IPS-18c (cell line): ENCODE measurements around the gene SHD.
"Not testable (repeated sequence)": the region's sequence is repeated elsewhere in the genome, so short reads cannot be mapped to it uniquely, and the experiment has no call there.

Source experiments
- H3K4me3 ChIP-seq: 2 replicates; pipeline ENCODE4 v1.7.0; 2013; ENCODE audit warnings: low read depth, mild to moderate bottlenecking, low read length, moderate library complexity; ENCODE audit not compliant: insufficient read depth
- H3K9me3 ChIP-seq: one replicate; pipeline ENCODE4 v1.6.1; 2013; ENCODE audit warnings: mild to moderate bottlenecking, low read length, moderate library complexity; ENCODE audit not compliant: control insufficient read depth, insufficient read depth

The SHD gene, protein sequence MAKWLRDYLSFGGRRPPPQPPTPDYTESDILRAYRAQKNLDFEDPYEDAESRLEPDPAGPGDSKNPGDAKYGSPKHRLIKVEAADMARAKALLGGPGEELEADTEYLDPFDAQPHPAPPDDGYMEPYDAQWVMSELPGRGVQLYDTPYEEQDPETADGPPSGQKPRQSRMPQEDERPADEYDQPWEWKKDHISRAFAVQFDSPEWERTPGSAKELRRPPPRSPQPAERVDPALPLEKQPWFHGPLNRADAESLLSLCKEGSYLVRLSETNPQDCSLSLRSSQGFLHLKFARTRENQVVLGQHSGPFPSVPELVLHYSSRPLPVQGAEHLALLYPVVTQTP

GRCh38 chr19:4278419-4279266 lies at the start of gene SHD:
TSS of gene SHD (plus strand) at chr19:4279266. CDS start at chr19:4280064, 798 bp downstream.
- peak within 1 kb of the TSS; percentile 63 for H3K4me3 ChIP-seq

DNA sequence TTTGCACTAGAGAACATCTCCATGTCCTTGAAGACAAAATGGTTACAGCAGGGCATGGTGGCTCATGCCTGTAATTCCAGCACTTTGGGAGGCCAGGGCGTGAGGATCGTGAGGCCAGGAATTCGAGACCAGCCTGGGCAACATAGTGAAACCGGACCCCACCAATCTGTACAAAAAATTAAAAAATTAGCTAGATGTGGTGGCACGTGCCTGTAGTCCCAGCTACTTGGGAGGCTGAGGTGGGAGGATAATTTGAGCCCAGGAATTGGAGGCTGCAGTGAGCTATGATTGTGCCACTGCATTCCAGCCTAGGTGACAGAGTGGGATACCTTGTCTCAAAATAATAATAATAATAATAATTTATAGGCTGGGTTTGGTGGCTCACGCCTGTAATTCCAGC lies 48.8 kb upstream of the SHD start:
- H3K9me3 ChIP-seq, H3K4me3 ChIP-seq: not testable (repeated sequence)

More at GRCh38 chr19:4278419-4279266, at the start of gene SHD:
- no peaks in the 10 kb centered on the region for H3K9me3 ChIP-seq

- not testable (repeated sequence) for H3K9me3 ChIP-seq, H3K4me3 ChIP-seq
Observed at GRCh38 chr19:4231521-4231920, 47.5 kb upstream of the SHD start.

- H3K9me3 ChIP-seq, H3K4me3 ChIP-seq: not testable (repeated sequence)
Observed at GRCh38 chr19:4232139-4232538, 46.9 kb upstream of the SHD start.

DNA sequence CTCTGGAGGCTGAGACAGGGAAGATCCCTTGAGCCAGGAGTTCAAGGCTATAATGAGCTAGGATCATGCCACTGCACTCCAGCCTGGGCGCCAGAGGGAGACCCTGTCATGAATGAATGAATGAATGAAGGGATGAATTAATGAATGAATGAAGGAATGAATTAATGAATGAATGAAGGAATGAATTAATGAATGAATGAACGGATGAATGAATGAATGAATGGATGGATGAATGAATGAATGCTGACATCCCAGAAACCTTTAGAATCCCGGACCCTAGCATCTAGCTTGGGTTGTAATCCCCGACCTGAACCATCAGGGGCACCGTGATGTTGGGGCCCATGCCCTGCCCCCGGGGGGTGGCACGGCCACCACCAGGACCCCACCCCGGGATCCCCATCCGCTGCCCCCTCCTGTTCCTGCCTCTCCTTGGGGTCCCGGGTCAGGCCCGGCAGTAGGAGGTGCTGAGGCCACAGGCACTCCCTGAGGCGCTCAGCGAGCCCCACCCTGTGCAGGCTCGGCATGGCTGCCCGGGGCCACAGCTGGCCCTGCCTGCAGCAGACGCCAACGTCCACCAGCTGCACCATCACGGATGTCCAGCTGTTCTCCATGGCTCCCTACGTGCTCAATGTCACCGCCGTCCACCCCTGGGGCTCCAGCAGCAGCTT lies 46.3 kb upstream of the SHD start:
- no peaks in the 10 kb centered on the region for H3K9me3 ChIP-seq
- no peak overlapping the region for H3K4me3 ChIP-seq

- no peak overlapping the region for H3K4me3 ChIP-seq
- H3K9me3 ChIP-seq = no peaks in the 10 kb centered on the region
Observed at GRCh38 chr19:4233282-4233853, 45.7 kb upstream of the SHD start.

GRCh38 chr19:4234142-4234861 lies 44.8 kb upstream of the SHD start:
- Histone ChIP-seq H3K4me3 (no peak overlapping the region), H3K9me3 (no peaks in the 10 kb centered on the region)

- H3K9me3 ChIP-seq = no peaks in the 10 kb centered on the region
- no peak overlapping the region for H3K4me3 ChIP-seq
Observed at GRCh38 chr19:4234862-4235201, 44.2 kb upstream of the SHD start.

- H3K4me3 ChIP-seq, H3K9me3 ChIP-seq: not testable (repeated sequence)
Observed at GRCh38 chr19:4237510-4237909, 41.6 kb upstream of the SHD start.

GRCh38 chr19:4238831-4239230 lies 40.2 kb upstream of the SHD start:
- Histone ChIP-seq H3K4me3 (no peak overlapping the region), H3K9me3 (peaks cover 2% of the 10 kb centered on the region)

DNA sequence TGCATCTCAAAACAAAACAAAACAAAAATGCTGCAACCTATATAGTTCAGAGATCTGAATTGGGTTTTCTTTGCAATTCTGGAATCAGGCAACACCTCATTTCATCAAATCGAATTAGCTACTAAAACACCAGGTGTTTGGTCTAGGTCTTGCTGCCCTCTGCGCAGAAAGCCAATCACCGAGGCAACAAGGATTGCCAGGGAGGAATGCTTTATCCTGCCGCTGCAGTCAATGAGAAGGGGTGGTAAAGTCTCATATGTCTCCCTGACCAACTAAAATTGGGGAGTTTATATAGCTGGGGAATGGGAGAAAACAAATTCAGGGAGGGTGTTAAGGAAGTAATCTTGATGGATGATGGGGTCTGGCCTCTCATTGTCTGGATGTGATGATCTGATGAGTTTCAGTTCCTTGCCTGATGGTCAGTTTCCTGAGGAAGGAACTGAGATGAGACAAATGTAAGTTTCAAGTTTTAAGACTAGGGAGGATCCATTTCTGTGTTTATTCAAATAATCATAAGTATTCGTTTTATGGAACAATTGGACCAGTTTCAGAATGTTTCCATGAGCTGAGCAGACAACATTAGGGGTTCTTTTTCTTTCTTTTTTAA lies 37.1 kb upstream of the SHD start:
- peaks cover 2% of the 10 kb centered on the region for H3K9me3 ChIP-seq

GRCh38 chr19:4245938-4246337 lies 33.1 kb upstream of the SHD start:
- not testable (repeated sequence) for H3K9me3 ChIP-seq, H3K4me3 ChIP-seq

More for the DNA sequence above, 37.1 kb upstream of the SHD start:
- H3K4me3 ChIP-seq = no peak overlapping the region

GRCh38 chr19:4246767-4247593 lies 32.1 kb upstream of the SHD start, which contains the start of gene YJU2:
TSS of gene YJU2 (plus strand) at chr19:4247080. CDS start at chr19:4247147, 67 bp downstream.
- H3K4me3 ChIP-seq = peak within 1 kb of the TSS; percentile 86
- peaks cover under 1% of the 10 kb centered on the region for H3K9me3 ChIP-seq

DNA sequence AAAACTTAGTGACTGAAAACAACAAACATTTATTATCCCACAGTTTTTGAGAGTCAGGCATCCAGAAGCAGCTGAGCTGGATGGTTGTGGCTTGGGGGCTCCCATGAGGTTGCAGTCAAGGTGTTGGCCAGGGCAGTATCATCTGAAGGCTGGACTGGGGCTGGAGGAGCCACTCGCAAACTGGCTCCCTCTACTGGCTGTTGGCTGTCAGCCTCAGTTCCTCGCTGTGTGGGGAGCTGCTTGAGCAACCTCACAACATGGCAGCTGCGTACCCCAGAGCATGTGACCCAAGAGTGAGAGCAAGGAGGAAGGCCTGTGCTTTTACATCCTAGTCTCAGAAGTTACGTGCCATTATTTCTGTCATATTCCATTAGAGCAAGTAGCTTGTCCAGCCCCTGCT lies 22.5 kb upstream of the SHD start:
- no peak overlapping the region for H3K4me3 ChIP-seq
- peaks cover 3% of the 10 kb centered on the region for H3K9me3 ChIP-seq

DNA sequence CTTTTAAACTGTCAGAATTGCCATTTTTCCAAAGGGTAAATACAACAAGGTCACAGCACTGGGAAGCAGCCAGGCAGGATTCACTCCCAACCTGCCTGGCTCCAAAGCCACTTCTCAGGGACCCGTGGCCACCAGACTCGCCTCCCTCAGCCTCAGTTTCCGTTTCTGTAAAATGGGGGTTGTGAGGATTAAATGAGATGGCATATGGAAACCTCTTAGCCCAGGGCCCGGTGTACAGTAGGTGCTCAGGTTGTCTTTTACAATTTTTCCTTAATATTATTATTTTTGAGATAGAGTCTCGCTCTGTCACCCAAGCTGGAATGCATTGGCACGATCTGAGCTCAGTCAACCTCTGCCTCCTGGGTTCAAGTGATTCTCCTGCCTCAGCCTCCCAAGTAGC lies 22.0 kb upstream of the SHD start:
- no peak overlapping the region for H3K4me3 ChIP-seq
- peaks cover 3% of the 10 kb centered on the region for H3K9me3 ChIP-seq

DNA sequence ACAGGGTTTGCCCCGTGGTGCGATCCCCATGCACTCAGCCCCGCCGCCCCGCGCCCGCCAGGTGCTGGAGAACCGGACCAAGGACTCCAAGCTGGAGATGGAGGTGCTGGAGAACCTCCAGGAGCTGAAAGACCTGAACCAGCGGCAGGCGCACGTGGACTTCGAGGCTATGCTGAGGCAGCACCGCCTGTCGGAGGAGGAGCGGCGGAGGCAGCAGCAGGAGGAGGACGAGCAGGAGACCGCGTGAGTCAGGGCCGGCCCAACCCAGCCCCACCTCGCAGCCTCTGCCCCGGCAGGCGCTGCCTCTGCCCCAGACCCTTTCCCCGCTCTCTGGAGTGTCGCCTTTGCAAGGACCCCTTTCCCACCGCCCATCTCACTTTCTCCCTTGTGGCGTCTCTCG lies 20.9 kb upstream of the SHD start:
- Histone ChIP-seq H3K9me3 (peaks cover 3% of the 10 kb centered on the region), H3K4me3 (no peak overlapping the region)
